Kidney epithelial cell (primary cell): ENCODE results near the gene MRGPRE. TPM values are rescaled to one million over a fixed set of nuclear protein-coding genes. Genes with fewer than 3 reads are reported as not detected.

Source experiments
- DNase-seq: peaks from one replicate; pipeline ENCODE4 v3.0.0-alpha.2; 2010; ENCODE audit warnings: low read depth
- H3K27me3 ChIP-seq: 2 replicates; pipeline ENCODE4 v1.6.0; 2011; ENCODE audit warnings: low read length; ENCODE audit not compliant: control insufficient read depth, insufficient read depth
- H3K36me3 ChIP-seq: 2 replicates; pipeline ENCODE4 v1.5.1; 2011; ENCODE audit warnings: low read length; ENCODE audit not compliant: control insufficient read depth, insufficient read depth
- H3K4me3 ChIP-seq: 2 replicates; pipeline ENCODE4 v1.5.1; 2011; ENCODE audit warnings: low read depth, mild to moderate bottlenecking, control low read depth, low read length
- total RNA-seq: library from RNA; depleted of rRNA; stranded (reverse); fragments of >200 nt; gene quantifications from 2 replicates; pipeline ENCODE4 v1.2.3, GENCODE V29; 2015
- TF ChIP-seq, protein P1 (sequence below): IDR thresholded peaks from 2 replicates; pipeline ENCODE4 v1.5.1; 2011; ENCODE audit warnings: mild to moderate bottlenecking, moderate library complexity, low read length, control low read depth, inconsistent platforms; ENCODE audit not compliant: insufficient read depth, poor library complexity, severe bottlenecking

MRGPRE gene
- total RNA-seq, 1 donor from 2014 or later, result 0.63 TPM

- H3K36me3 ChIP-seq, result no peaks in the 10 kb centered on the region
- DNase-seq, result no peak
- TF ChIP-seq, protein P1, sequence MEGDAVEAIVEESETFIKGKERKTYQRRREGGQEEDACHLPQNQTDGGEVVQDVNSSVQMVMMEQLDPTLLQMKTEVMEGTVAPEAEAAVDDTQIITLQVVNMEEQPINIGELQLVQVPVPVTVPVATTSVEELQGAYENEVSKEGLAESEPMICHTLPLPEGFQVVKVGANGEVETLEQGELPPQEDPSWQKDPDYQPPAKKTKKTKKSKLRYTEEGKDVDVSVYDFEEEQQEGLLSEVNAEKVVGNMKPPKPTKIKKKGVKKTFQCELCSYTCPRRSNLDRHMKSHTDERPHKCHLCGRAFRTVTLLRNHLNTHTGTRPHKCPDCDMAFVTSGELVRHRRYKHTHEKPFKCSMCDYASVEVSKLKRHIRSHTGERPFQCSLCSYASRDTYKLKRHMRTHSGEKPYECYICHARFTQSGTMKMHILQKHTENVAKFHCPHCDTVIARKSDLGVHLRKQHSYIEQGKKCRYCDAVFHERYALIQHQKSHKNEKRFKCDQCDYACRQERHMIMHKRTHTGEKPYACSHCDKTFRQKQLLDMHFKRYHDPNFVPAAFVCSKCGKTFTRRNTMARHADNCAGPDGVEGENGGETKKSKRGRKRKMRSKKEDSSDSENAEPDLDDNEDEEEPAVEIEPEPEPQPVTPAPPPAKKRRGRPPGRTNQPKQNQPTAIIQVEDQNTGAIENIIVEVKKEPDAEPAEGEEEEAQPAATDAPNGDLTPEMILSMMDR, result no peak
- peaks cover 41% of the 10 kb centered on the region for H3K27me3 ChIP-seq
- no peak overlapping the region for H3K4me3 ChIP-seq
These were observed 6.1 kb downstream of the MRGPRE start for GRCh38 chr11:3225826-3226750.

DNA sequence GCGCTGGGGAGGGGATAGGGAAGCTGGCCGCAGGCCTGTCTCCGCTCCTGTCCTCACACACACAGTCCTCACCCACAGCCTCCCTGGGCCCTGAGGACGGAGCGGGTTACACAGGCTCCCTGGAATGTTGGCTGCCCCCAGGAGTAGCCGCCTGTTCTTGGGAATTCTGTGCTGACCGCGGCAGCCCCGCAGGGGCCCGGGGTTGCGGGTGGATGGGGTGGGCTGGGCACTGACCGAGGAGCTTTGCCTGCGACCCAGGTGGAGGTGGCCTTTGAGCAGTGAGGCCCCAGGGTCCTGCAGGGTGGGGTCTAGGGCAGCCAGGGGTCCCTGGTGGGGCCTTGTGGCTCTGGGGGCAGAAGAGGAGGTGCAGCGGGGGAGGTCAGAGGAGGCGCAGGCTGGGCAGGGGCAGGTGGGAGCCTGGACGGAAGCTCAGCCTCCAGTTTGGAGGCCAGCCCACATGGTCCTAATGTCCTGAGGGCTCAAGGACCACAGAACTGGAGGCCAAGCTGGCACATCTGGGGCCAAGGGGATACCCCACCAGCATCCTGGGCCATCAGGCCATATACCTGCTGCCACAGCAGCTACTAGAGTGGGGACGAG, 7.0 kb downstream of the MRGPRE start:
- H3K27me3 ChIP-seq, result peaks cover 44% of the 10 kb centered on the region
- no peak for DNase-seq

GRCh38 chr11:3224401-3225057, 7.7 kb downstream of the MRGPRE start:
- H3K4me3 ChIP-seq, result no peak overlapping the region
- no peaks in the 10 kb centered on the region for H3K36me3 ChIP-seq
- peaks cover 46% of the 10 kb centered on the region for H3K27me3 ChIP-seq
- TF ChIP-seq, protein P1, result no peak
- no peak for DNase-seq

More for the DNA sequence above, 7.0 kb downstream of the MRGPRE start:
- Histone ChIP-seq H3K4me3 (no peak overlapping the region), H3K36me3 (no peaks in the 10 kb centered on the region)
- TF ChIP-seq, protein P1, result no peak

DNA sequence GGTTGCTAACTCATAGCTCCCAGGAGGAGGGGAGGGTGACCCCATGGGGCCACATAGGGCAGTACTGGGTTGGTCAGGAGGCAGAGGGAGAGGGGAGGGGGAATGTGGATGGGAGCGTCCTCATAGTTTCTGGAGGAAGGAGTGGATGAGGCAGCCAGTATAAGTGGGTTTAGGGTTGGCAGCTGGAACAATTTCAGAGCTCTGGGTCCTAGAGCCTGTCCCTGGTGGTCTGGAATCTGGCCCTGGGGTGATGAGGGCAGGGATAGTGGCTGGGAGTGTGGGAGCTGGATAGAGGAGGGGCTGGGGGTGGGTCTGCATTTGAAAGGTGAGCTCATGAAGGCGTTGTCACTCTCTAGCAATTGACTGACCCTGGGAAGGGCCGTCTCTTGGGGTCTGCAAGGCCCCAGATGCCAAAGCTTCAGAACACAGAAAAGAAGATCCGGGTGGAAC, 8.3 kb downstream of the MRGPRE start:
- TF ChIP-seq, protein P1, result no peak
- Histone ChIP-seq H3K36me3 (no peaks in the 10 kb centered on the region), H3K27me3 (peaks cover 49% of the 10 kb centered on the region), H3K4me3 (no peak overlapping the region)
- no peak for DNase-seq

GRCh38 chr11:3222941-3223915, 9.0 kb downstream of the MRGPRE start:
- TF ChIP-seq, protein P1, result no peak
- Histone ChIP-seq H3K27me3 (peaks cover 51% of the 10 kb centered on the region), H3K36me3 (no peaks in the 10 kb centered on the region), H3K4me3 (no peak overlapping the region)
- no peak for DNase-seq
